Uterus (tissue), 2 donors: ENCODE measurements around the gene RUFY3.

Experiments
- CTCF ChIP-seq, 4 experiments: fragments of 200-600 bp in 2 of 4; fragments of 450-650 bp in 2 of 4; sonication (generic) in 2 of 4; IDR thresholded peaks; one replicate each; pipeline ENCODE4 v1.5.1; 2016 to 2019; ENCODE audit warnings: antibody characterized with exemption in 4 of 4, mild to moderate bottlenecking in 2 of 4, moderate library complexity in 1 of 4
- POLR2A ChIP-seq, 2 donors: fragments of 450-650 bp; IDR thresholded peaks; one replicate each; pipeline ENCODE4 v1.6.1; 2016; ENCODE audit warnings: antibody characterized with exemption in 2 of 2, mild to moderate bottlenecking in 1 of 2, moderate library complexity in 1 of 2

- TF ChIP-seq POLR2A (IDR thresholded peaks at IDR 0.05) = no peak
- TF ChIP-seq CTCF (IDR thresholded peaks at IDR 0.05) = no peak
Observed at GRCh38 chr4:70724463-70724862, 2.7 kb downstream of the RUFY3 start.
